ENCODE measurements around the gene ATP6V1G2. TPM values are rescaled to one million over a fixed set of nuclear protein-coding genes. Genes with fewer than 3 reads are reported as not detected.
A peak's percentile ranks its signal among the peaks of the same experiment; 100 is the strongest.

The ATP6V1G2 gene
- total RNA-seq, 1 experiment from 2014 or later, result 1.2 TPM

- Mint-ChIP-seq H3K4me3 (ENCODE audit: unreplicated experiment) (peak overlapping the region; percentile 71), H3K4me1 (ENCODE audit: insufficient read depth, unreplicated experiment) (peaks cover 33% of the 10 kb centered on the region), H3K9me3 (ENCODE audit: unreplicated experiment) (no peaks in the 10 kb centered on the region), H3K27ac (ENCODE audit: low read depth, unreplicated experiment) (peak overlapping the region; percentile 96), H3K27me3 (ENCODE audit: insufficient read depth, unreplicated experiment) (no peaks in the 10 kb centered on the region), H3K36me3 (ENCODE audit: insufficient read depth, unreplicated experiment) (peaks cover 55% of the 10 kb centered on the region)
- DNase-seq (ENCODE audit: unreplicated experiment), result peak; percentile 78
- TSS peak; percentile 64 for BruUV-seq (replicated peaks)
- POLR2A ChIA-PET, result interaction anchor here (0.6 to 6.8 kb wide), 39 partner anchors 9 to 1731 kb away, joined by 3 to 173 read pairs (median 5); partner anchors contain the start of genes ABHD16A, BAG6, C6orf47 and CLIC1
- CTCF ChIA-PET, result interaction anchor here (0.6 to 2.2 kb wide), 7 partner anchors 12 to 57 kb away, joined by 3 to 17 read pairs (median 5); no protein-coding TSS in a partner anchor
- TF ChIP-seq CTCF (IDR thresholded peaks at IDR 0.05; ENCODE audit: unreplicated experiment), result no peak
- intact Hi-C loops (cut with micrococcal nuclease), result loop anchor here (1.0 to 10.0 kb wide), 3 partner anchors 43 to 234 kb away; partner anchors contain the start of genes MICB and VWA7
Measured at GRCh38 chr6:31541059-31541657, 5.2 kb downstream of the ATP6V1G2 start.

- CTCF ChIA-PET, result interaction anchor here (1.0 to 2.2 kb wide), 4 partner anchors 46 to 58 kb away, joined by 3 to 17 read pairs (median 8); no protein-coding TSS in a partner anchor
Measured at GRCh38 chr6:31540640-31541039, 5.8 kb downstream of the ATP6V1G2 start.

DNA sequence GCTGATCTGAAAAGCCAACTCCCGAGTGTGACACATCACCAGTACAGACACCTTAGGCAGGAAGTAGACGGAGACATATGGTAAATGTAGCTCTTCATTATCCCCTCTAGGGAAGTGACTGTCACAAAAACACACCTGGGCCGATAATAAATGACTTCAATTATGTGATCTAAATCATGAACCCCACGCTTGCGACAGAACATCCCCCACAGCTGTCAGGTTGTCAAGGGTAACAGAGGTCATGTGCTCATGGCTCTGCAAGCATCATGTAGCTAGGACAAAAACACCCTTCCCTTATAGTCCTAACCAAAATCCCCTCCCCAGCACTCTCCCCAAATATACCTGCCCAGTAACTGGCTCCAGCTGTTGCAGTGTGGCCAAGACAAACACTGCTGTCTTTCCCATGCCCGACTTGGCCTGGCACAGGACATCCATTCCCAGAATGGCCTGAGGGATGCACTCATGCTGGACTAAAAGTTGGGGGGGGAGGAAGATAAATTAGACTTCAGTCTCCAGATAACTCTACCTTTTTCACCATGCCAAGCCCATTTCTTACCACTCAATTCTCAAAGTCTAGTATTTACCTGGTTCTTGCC is 7.5 kb downstream of the ATP6V1G2 start:
- Mint-ChIP-seq H3K36me3 (ENCODE audit: insufficient read depth, unreplicated experiment) (peaks cover 77% of the 10 kb centered on the region), H3K4me3 (ENCODE audit: unreplicated experiment) (peak overlapping the region; percentile 71), H3K9me3 (ENCODE audit: unreplicated experiment) (no peaks in the 10 kb centered on the region), H3K27me3 (ENCODE audit: insufficient read depth, unreplicated experiment) (no peaks in the 10 kb centered on the region), H3K27ac (ENCODE audit: low read depth, unreplicated experiment) (no peak overlapping the region), H3K4me1 (ENCODE audit: insufficient read depth, unreplicated experiment) (peaks cover 32% of the 10 kb centered on the region)
- ChIA-PET CTCF (interaction anchor here (0.6 to 1.9 kb wide), 7 partner anchors 13 to 296 kb away, joined by 3 to 8 read pairs (median 3); no protein-coding TSS in a partner anchor), POLR2A (interaction anchor here (0.6 to 6.8 kb wide), 6 partner anchors 10 to 138 kb away, joined by 3 to 173 read pairs (median 4); partner anchors contain the start of genes MCCD1 and MICB)
- DNase-seq (ENCODE audit: unreplicated experiment), result no peak
- intact Hi-C loops (cut with micrococcal nuclease), result no loop called here
- TF ChIP-seq CTCF (IDR thresholded peaks at IDR 0.05; ENCODE audit: unreplicated experiment), result no peak
- BruUV-seq (replicated peaks), result no TSS peak

More at GRCh38 chr6:31540640-31541039, 5.8 kb downstream of the ATP6V1G2 start:
- H3K36me3 Mint-ChIP-seq (ENCODE audit: insufficient read depth, unreplicated experiment), result peaks cover 60% of the 10 kb centered on the region
- H3K27me3 Mint-ChIP-seq (ENCODE audit: insufficient read depth, unreplicated experiment), result no peaks in the 10 kb centered on the region
- H3K4me1 Mint-ChIP-seq (ENCODE audit: insufficient read depth, unreplicated experiment), result peaks cover 34% of the 10 kb centered on the region
- TF ChIP-seq CTCF (IDR thresholded peaks at IDR 0.05; ENCODE audit: unreplicated experiment), result no peak
- BruUV-seq (replicated peaks), result no TSS peak
- H3K4me3 Mint-ChIP-seq (ENCODE audit: unreplicated experiment), result peak overlapping the region; percentile 71
- H3K9me3 Mint-ChIP-seq (ENCODE audit: unreplicated experiment), result no peaks in the 10 kb centered on the region
- DNase-seq (ENCODE audit: unreplicated experiment), result no peak
- intact Hi-C loops (cut with micrococcal nuclease), result loop anchor here (1.0 to 10.0 kb wide), 3 partner anchors 42 to 234 kb away; partner anchors contain the start of genes MICB and VWA7
- POLR2A ChIA-PET, result interaction anchor here (0.8 to 6.8 kb wide), 26 partner anchors 9 to 1013 kb away, joined by 3 to 173 read pairs (median 8); partner anchors contain the start of genes BAG6, C6orf47, CLIC1 and CSNK2B
- peak overlapping the region; percentile 96 for H3K27ac Mint-ChIP-seq (ENCODE audit: low read depth, unreplicated experiment)

All from MCF 10A (cell line).